Measurements from ENCODE around the gene SSTR3.

SSTR3 gene

GRCh38 chr22:37212174-37212906, at the start of gene SSTR3:
SSTR3 (minus strand) TSS chr22:37212477; CDS start chr22:37207803, 4,674 bp downstream.
- no peak within 1 kb of the TSS for H3K27ac Mint-ChIP-seq
- peak; percentile 62 for DNase-seq
- peaks cover 64% of the 10 kb centered on the region for H3K4me1 Mint-ChIP-seq
- H3K4me3 Mint-ChIP-seq: peak within 1 kb of the TSS; percentile 58
- H3K9me3 Mint-ChIP-seq: no peaks in the 10 kb centered on the region
- H3K27me3 Mint-ChIP-seq (ENCODE audit: low read depth, poor library complexity): peaks cover 34% of the 10 kb centered on the region
- no peak for TF ChIP-seq CTCF (IDR thresholded peaks at IDR 0.05)
- no peaks in the 10 kb centered on the region for H3K36me3 Mint-ChIP-seq (ENCODE audit: low read depth)

GRCh38 chr22:37260901-37261336, 48.6 kb upstream of the SSTR3 start:
- TF ChIP-seq CTCF (IDR thresholded peaks at IDR 0.05): peak; percentile 88
- Mint-ChIP-seq H3K4me1 (peaks cover 32% of the 10 kb centered on the region), H3K4me3 (no peak overlapping the region), H3K27me3 (ENCODE audit: low read depth, poor library complexity) (peaks cover 72% of the 10 kb centered on the region), H3K36me3 (ENCODE audit: low read depth) (no peaks in the 10 kb centered on the region), H3K9me3 (peaks cover 27% of the 10 kb centered on the region), H3K27ac (no peak overlapping the region)
- peak; percentile 71 for DNase-seq

- Mint-ChIP-seq H3K9me3 (peaks cover 24% of the 10 kb centered on the region), H3K4me1 (peaks cover 32% of the 10 kb centered on the region), H3K4me3 (no peak overlapping the region), H3K27ac (no peak overlapping the region), H3K27me3 (ENCODE audit: low read depth, poor library complexity) (peaks cover 75% of the 10 kb centered on the region), H3K36me3 (ENCODE audit: low read depth) (no peaks in the 10 kb centered on the region)
- no peak for DNase-seq
- no peak for TF ChIP-seq CTCF (IDR thresholded peaks at IDR 0.05)
Observed at GRCh38 chr22:37260155-37260795, 48.0 kb upstream of the SSTR3 start.

GRCh38 chr22:37259540-37260029, 47.3 kb upstream of the SSTR3 start:
- H3K27me3 Mint-ChIP-seq (ENCODE audit: low read depth, poor library complexity): peaks cover 74% of the 10 kb centered on the region
- H3K4me1 Mint-ChIP-seq: peaks cover 32% of the 10 kb centered on the region
- peaks cover 17% of the 10 kb centered on the region for H3K9me3 Mint-ChIP-seq
- H3K36me3 Mint-ChIP-seq (ENCODE audit: low read depth): no peaks in the 10 kb centered on the region
- H3K4me3 Mint-ChIP-seq: peak overlapping the region; percentile 61
- DNase-seq: peak; percentile 51
- peak; percentile 48 for TF ChIP-seq CTCF (IDR thresholded peaks at IDR 0.05)
- H3K27ac Mint-ChIP-seq: no peak overlapping the region

GRCh38 chr22:37258753-37259401, 46.6 kb upstream of the SSTR3 start:
- Mint-ChIP-seq H3K4me3 (peak overlapping the region; percentile 61), H3K9me3 (peaks cover 10% of the 10 kb centered on the region), H3K27me3 (ENCODE audit: low read depth, poor library complexity) (peaks cover 74% of the 10 kb centered on the region), H3K27ac (no peak overlapping the region), H3K36me3 (ENCODE audit: low read depth) (no peaks in the 10 kb centered on the region), H3K4me1 (peaks cover 32% of the 10 kb centered on the region)
- no peak for DNase-seq
- no peak for TF ChIP-seq CTCF (IDR thresholded peaks at IDR 0.05)
